Lung (tissue), 12 donors: ENCODE results near the gene EGFR. TPM values are rescaled to one million over a fixed set of nuclear protein-coding genes. Genes with fewer than 3 reads are reported as not detected.

Experiments used
- ATAC-seq: fragments of 200-7000 bp; cut with Tn5 transposase; one replicate; pipeline ENCODE4 v1.9.1; 2020; ENCODE audit warnings: moderate number of reproducible peaks; ENCODE audit not compliant: insufficient read depth, low FRiP score
- DNase-seq, 3 donors: peaks; one replicate each; pipeline ENCODE4 v3.0.0-alpha.2; 2013 to 2017
- H3K27ac ChIP-seq, 2 donors: one replicate each; pipeline ENCODE4 v1.5.1; 2013; ENCODE audit warnings: mild to moderate bottlenecking in 2 of 2, moderate library complexity in 2 of 2, control low read depth in 1 of 2, inconsistent platforms in 1 of 2, low read depth in 1 of 2, low read length in 1 of 2
- H3K27me3 ChIP-seq, 3 donors: one replicate each; pipeline ENCODE4 v1.5.1; 2013; ENCODE audit warnings: low read length in 2 of 3; ENCODE audit not compliant: control insufficient read depth in 3 of 3, insufficient read depth in 3 of 3
- H3K36me3 ChIP-seq, 4 donors: one replicate each; pipeline ENCODE4 v1.5.1; 2013; ENCODE audit warnings: low read length in 4 of 4, mild to moderate bottlenecking in 1 of 4, moderate library complexity in 1 of 4; ENCODE audit not compliant: control insufficient read depth in 4 of 4, insufficient read depth in 4 of 4
- H3K4me1 ChIP-seq, 5 donors: one replicate each; pipeline ENCODE4 v1.5.1; 2013; ENCODE audit warnings: low read length in 5 of 5, mild to moderate bottlenecking in 2 of 5, moderate library complexity in 1 of 5; ENCODE audit not compliant: control insufficient read depth in 5 of 5, insufficient read depth in 5 of 5
- H3K4me3 ChIP-seq: one replicate; pipeline ENCODE4 v1.5.1; 2013; ENCODE audit warnings: mild to moderate bottlenecking, control low read depth, moderate library complexity
- H3K9ac ChIP-seq, 2 donors: one replicate each; pipeline ENCODE4 v1.5.1; 2013; ENCODE audit warnings: low read length in 2 of 2, control low read depth in 1 of 2; ENCODE audit not compliant: insufficient read depth in 1 of 2
- H3K9me3 ChIP-seq, 4 donors: one replicate each; pipeline ENCODE4 v1.5.1; 2013; ENCODE audit warnings: low read length in 3 of 4, mild to moderate bottlenecking in 1 of 4, moderate library complexity in 1 of 4; ENCODE audit not compliant: control insufficient read depth in 4 of 4, insufficient read depth in 3 of 4
- WGBS, 2 donors: extraction: QIAGEN DNeasy Blood & Tissue Kit; methylation state at CpG; one replicate each; pipeline ENCODE4 v1.1.7; 2013; 5-methylcytosine and 5-hydroxymethylcytosine counted together
- polyA plus RNA-seq, 2 donors: library from polyadenylated mRNA; stranded (reverse); fragments of 200-250 nt; gene quantifications; one replicate each; pipeline ENCODE4 v1.2.1, GENCODE V29; 2013
- total RNA-seq, 2 donors: library from RNA; depleted of rRNA in 1 of 2; stranded (reverse); fragments of >200 nt in 1 of 2; gene quantifications; one replicate each; pipeline ENCODE4 v1.2.1, GENCODE V29; 2014 to 2021
- TF ChIP-seq, protein P1 (sequence below): IDR thresholded peaks from 2 replicates; pipeline ENCODE4 v1.5.1; 2012; ENCODE audit warnings: mild to moderate bottlenecking; ENCODE audit errors: control extremely low read depth, extremely low read depth
- donor health status: control.
- donor health status: control.
- donor health status: Bipolar disorder and iron deficiency.
- donor health status: healthy.
- donor health status: DM: yes; HTN: yes; CAD: no.

Gene EGFR
- total and polyA plus RNA-seq, 4 donors, result 11.6 to 78.7 (median 37.1) TPM

DNA sequence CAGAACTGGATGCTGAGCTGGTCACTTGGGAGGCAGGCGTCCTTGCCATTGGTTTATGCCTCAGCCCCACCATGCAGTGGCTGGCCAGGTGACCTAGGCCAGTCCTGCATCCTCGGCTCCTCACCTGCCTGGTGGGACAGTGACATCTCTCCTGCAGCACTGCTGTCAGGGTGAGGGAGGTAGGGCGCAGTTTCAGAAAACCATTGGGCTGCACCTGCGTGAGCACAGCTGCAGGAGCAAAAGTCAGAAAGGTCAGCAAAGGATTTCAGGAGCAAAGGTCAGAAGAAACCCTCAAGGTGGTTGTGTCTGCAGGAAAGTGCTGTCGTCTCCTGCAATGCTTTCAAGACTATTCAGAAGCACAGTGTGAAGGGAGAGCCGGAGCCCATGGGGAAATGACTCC is 48.1 kb downstream of the EGFR start:
- Histone ChIP-seq H3K36me3 (peaks cover 0 to 17% (median 2%) of the 10 kb centered on the region in 4 donors), H3K4me1 (peaks cover 0 to 46% (median 11%) of the 10 kb centered on the region in 5 donors), H3K9me3 (peaks cover 0 to 1% (median 0%) of the 10 kb centered on the region in 4 donors), H3K27me3 (no peaks in the 10 kb centered on the region), H3K4me3 (no peak overlapping the region), H3K9ac (no peak overlapping the region), H3K27ac (peak overlapping the region in 1 of 2 donors; percentile 66)
- no peak for ATAC-seq
- DNase-seq, result no peak
- TF ChIP-seq, protein P1, sequence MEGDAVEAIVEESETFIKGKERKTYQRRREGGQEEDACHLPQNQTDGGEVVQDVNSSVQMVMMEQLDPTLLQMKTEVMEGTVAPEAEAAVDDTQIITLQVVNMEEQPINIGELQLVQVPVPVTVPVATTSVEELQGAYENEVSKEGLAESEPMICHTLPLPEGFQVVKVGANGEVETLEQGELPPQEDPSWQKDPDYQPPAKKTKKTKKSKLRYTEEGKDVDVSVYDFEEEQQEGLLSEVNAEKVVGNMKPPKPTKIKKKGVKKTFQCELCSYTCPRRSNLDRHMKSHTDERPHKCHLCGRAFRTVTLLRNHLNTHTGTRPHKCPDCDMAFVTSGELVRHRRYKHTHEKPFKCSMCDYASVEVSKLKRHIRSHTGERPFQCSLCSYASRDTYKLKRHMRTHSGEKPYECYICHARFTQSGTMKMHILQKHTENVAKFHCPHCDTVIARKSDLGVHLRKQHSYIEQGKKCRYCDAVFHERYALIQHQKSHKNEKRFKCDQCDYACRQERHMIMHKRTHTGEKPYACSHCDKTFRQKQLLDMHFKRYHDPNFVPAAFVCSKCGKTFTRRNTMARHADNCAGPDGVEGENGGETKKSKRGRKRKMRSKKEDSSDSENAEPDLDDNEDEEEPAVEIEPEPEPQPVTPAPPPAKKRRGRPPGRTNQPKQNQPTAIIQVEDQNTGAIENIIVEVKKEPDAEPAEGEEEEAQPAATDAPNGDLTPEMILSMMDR, result no peak
- 79 to 94% methylated on average over 6 of the region's 6 CpGs for WGBS, 2 donors

DNA sequence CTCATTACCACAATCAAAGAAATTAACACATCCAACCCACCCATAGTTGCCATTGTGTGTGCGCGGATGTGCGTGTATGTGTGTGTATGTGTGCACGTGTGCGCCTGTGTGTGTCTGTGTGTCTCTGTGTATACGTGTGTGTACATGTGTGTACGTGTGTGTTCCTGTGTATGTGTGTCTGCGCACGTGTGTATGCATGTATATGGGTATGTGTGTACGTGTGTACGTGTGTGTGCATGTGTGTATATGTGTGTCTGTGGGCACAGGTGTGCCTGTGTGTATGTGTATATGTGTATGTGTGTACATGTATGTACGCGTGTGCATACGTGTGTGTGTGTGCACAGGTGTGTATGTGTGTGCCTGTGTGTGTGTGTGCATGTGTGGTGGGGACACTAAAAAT is 48.9 kb downstream of the EGFR start:
- ATAC-seq (no peak), DNase-seq (no peak)
- Histone ChIP-seq H3K36me3 (peaks cover 0 to 20% (median 2%) of the 10 kb centered on the region in 4 donors), H3K9me3 (peaks cover 0 to 1% (median 0%) of the 10 kb centered on the region in 4 donors), H3K9ac (no peak overlapping the region), H3K27me3 (no peaks in the 10 kb centered on the region), H3K4me3 (no peak overlapping the region), H3K27ac (no peak overlapping the region), H3K4me1 (peaks cover 0 to 51% (median 11%) of the 10 kb centered on the region in 5 donors)
- WGBS, 2 donors, result 96% methylated on average over 14 of the region's 14 CpGs
- TF ChIP-seq, protein P1, result no peak

DNA sequence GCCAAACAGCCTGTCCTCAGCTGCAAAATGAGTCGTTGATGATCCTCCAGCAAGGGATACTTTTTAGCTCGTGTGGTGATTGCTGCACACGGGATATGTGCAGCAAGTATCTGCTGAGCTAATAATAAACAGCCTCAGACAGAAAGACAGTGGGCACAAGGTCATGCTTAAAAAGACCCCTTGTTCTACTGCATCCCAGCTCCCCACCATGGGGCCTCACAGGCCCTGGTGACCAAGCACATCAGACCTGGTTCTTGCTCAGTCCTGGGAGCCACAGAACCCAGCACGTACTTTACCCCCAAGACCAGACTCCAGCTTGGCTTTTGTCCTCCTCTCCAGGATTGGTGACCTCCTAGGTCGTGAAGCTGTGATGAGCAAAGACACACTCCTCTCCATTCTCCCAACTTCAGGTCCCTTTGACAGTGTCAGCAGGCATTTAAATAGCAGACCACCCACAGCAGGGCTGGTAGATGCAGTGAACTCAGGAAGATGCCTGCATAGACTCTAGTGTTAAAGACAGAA is 50.5 kb downstream of the EGFR start:
- Histone ChIP-seq H3K27me3 (no peaks in the 10 kb centered on the region), H3K9me3 (no peaks in the 10 kb centered on the region), H3K36me3 (peaks cover 0 to 12% (median 0%) of the 10 kb centered on the region in 4 donors), H3K4me3 (no peak overlapping the region), H3K27ac (no peak overlapping the region), H3K4me1 (peaks cover 0 to 65% (median 17%) of the 10 kb centered on the region in 5 donors), H3K9ac (no peak overlapping the region)
- ATAC-seq (no peak), DNase-seq (no peak)
- TF ChIP-seq, protein P1, result no peak
- 72 to 75% methylated on average over 5 of the region's 5 CpGs for WGBS, 2 donors
